Glutamatergic neuron (in vitro differentiated cells): ENCODE results near the gene ACVR2B. TPM values are rescaled to one million over a fixed set of nuclear protein-coding genes. Genes with fewer than 3 reads are reported as not detected.

Experiments
- DNase-seq: peaks from one replicate; pipeline ENCODE4 v3.0.0; 2022
- H3K27ac Mint-ChIP-seq: one replicate; pipeline ENCODE4 v1.8.0; 2020; ENCODE audit warnings: mild to moderate bottlenecking, mixed read lengths, inconsistent platforms; ENCODE audit not compliant: unreplicated experiment
- H3K27me3 Mint-ChIP-seq: one replicate; pipeline ENCODE4 v1.8.0; 2020; ENCODE audit warnings: mild to moderate bottlenecking, moderate library complexity, mixed read lengths, inconsistent platforms; ENCODE audit not compliant: unreplicated experiment
- H3K36me3 Mint-ChIP-seq: one replicate; pipeline ENCODE4 v1.8.0; 2020; ENCODE audit warnings: mild to moderate bottlenecking, mixed read lengths, inconsistent platforms; ENCODE audit not compliant: unreplicated experiment
- H3K4me1 Mint-ChIP-seq: one replicate; pipeline ENCODE4 v1.8.0; 2020; ENCODE audit warnings: mild to moderate bottlenecking, low read depth, mixed read lengths, inconsistent platforms; ENCODE audit not compliant: unreplicated experiment
- H3K4me3 Mint-ChIP-seq: one replicate; pipeline ENCODE4 v1.8.0; 2020; ENCODE audit warnings: mild to moderate bottlenecking, mixed read lengths, inconsistent platforms; ENCODE audit not compliant: unreplicated experiment
- H3K9me3 Mint-ChIP-seq: one replicate; pipeline ENCODE4 v1.8.0; 2020; ENCODE audit warnings: mild to moderate bottlenecking, moderate library complexity, mixed read lengths, inconsistent platforms; ENCODE audit not compliant: unreplicated experiment
- total RNA-seq: library from RNA; stranded (reverse); fragmentation: NEBNext Ultra II Directional; extraction: Animal tissue kit (Norgen Biotek cat#: 25700); gene quantifications from one replicate; pipeline ENCODE4 v1.2.1, GENCODE V29; 2021; ENCODE audit not compliant: unreplicated experiment
- TF ChIP-seq, protein P1 (sequence below): fragments of 200-600 bp; sonication (generic); IDR thresholded peaks from one replicate; pipeline ENCODE4 v1.5.0; 2021; ENCODE audit not compliant: partially characterized antibody, unreplicated experiment

The ACVR2B gene
- total RNA-seq, 1 donor from 2014 or later: 122 TPM

DNA sequence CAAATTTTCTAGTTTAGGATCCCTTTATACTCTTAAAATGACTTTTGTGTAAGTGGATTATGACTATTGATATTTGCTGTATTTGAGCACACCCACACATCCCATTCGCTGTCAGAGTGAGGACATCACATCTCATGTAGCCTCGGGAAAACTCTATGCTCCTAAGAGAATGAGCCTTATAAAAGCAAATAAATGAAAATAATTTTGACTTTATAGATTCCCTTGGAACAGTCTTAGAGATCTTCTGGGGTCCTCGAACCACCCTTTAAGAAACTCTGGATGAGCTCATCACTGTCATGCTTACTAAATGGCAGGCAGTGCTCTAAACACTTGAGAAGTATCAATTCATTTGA is 26.4 kb downstream of the ACVR2B start:
- TF ChIP-seq, protein P1, sequence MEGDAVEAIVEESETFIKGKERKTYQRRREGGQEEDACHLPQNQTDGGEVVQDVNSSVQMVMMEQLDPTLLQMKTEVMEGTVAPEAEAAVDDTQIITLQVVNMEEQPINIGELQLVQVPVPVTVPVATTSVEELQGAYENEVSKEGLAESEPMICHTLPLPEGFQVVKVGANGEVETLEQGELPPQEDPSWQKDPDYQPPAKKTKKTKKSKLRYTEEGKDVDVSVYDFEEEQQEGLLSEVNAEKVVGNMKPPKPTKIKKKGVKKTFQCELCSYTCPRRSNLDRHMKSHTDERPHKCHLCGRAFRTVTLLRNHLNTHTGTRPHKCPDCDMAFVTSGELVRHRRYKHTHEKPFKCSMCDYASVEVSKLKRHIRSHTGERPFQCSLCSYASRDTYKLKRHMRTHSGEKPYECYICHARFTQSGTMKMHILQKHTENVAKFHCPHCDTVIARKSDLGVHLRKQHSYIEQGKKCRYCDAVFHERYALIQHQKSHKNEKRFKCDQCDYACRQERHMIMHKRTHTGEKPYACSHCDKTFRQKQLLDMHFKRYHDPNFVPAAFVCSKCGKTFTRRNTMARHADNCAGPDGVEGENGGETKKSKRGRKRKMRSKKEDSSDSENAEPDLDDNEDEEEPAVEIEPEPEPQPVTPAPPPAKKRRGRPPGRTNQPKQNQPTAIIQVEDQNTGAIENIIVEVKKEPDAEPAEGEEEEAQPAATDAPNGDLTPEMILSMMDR: peak; percentile 27
- no peak overlapping the region for H3K27ac Mint-ChIP-seq
- no peaks in the 10 kb centered on the region for H3K27me3 Mint-ChIP-seq
- DNase-seq: no peak
- peaks cover 13% of the 10 kb centered on the region for H3K4me1 Mint-ChIP-seq
- no peak overlapping the region for H3K4me3 Mint-ChIP-seq
- no peaks in the 10 kb centered on the region for H3K9me3 Mint-ChIP-seq
- H3K36me3 Mint-ChIP-seq: peaks cover 4% of the 10 kb centered on the region

DNA sequence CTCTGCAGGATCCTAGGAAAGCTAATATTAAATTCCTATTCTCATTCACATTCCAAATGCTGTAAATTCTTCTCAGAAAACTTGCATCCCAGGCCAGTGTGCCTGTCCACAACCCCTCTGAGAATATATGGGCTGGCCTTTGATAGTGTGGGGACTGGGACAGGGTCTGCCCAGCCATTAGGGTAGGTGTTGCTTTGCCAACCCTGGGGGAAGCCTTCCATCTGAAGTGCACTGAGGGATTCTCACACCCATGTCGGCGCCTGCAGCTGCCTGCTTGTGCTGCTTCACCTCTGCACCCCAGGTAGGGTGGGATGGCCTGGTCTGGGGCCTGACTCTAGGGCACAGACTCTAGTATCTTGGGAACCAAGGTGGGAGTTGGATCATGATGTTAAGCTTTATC is 27.2 kb downstream of the ACVR2B start:
- TF ChIP-seq, protein P1: no peak
- peaks cover 8% of the 10 kb centered on the region for H3K4me1 Mint-ChIP-seq
- no peaks in the 10 kb centered on the region for H3K9me3 Mint-ChIP-seq
- H3K36me3 Mint-ChIP-seq: peaks cover 5% of the 10 kb centered on the region
- no peak overlapping the region for H3K27ac Mint-ChIP-seq
- H3K4me3 Mint-ChIP-seq: no peak overlapping the region
- DNase-seq: no peak
- no peaks in the 10 kb centered on the region for H3K27me3 Mint-ChIP-seq

DNA sequence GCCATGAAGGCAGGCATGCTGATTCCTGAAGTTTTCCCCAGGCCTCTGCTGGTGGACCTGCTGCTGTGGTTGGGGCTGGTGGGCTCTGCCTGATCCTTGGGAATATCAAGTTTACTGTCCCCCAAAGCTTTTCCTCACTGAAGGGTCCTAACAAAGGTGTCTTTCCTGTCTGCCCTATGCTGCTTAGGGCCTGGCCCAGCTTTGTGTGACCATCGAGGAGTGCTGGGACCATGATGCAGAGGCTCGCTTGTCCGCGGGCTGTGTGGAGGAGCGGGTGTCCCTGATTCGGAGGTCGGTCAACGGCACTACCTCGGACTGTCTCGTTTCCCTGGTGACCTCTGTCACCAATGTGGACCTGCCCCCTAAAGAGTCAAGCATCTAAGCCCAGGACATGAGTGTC is 29.3 kb downstream of the ACVR2B start:
- Mint-ChIP-seq H3K36me3 (peaks cover 5% of the 10 kb centered on the region), H3K9me3 (no peaks in the 10 kb centered on the region), H3K4me1 (no peaks in the 10 kb centered on the region), H3K27me3 (no peaks in the 10 kb centered on the region), H3K27ac (peak overlapping the region; percentile 25), H3K4me3 (no peak overlapping the region)
- TF ChIP-seq, protein P1: no peak
- no peak for DNase-seq

DNA sequence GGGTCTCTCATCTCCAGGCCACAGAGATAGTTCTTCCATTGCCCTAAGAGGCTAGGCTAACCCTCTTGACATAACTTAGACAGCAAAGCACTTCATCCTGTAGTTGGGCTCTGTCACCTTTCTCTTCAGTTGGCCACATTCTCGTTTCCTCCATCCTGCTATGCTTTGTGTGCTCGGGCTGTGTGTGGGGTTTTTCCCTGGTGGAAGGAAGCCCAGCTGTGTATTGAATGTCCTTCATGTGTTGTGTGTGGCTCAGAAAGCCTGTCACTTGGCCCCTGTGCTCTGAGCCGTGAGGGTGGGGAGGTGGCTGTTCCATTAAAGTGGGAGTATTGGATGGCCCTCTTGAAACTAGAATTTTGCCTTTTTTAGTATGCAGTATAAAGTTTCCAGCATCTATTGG is 33.6 kb downstream of the ACVR2B start:
- Mint-ChIP-seq H3K27ac (no peak overlapping the region), H3K36me3 (peaks cover 5% of the 10 kb centered on the region), H3K4me3 (no peak overlapping the region)

DNA sequence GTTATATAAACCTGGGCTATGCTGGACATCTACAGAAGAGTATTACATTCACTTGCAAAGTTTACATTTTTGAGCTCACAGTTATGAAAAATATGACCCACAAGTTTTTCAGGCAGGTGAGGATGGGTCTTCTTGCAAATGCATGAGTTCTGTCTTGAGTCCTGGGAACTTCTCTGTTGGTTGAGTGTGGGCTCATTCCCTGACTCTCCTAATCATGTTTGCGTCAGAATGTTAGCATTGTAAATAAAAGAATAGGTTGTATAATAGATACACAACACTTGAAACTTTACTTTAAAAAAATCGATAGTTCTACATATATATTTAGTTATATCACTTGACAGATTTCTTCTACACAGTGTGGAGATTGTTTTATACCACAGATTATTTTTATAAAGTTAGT is 35.3 kb downstream of the ACVR2B start:
- Mint-ChIP-seq H3K27me3 (no peaks in the 10 kb centered on the region), H3K4me1 (peaks cover 7% of the 10 kb centered on the region), H3K27ac (no peak overlapping the region), H3K4me3 (no peak overlapping the region), H3K9me3 (no peaks in the 10 kb centered on the region), H3K36me3 (peaks cover 5% of the 10 kb centered on the region)
- TF ChIP-seq, protein P1: no peak
- no peak for DNase-seq

More for the DNA sequence above, 33.6 kb downstream of the ACVR2B start:
- no peaks in the 10 kb centered on the region for H3K9me3 Mint-ChIP-seq
- DNase-seq: no peak
- no peaks in the 10 kb centered on the region for H3K27me3 Mint-ChIP-seq
- peaks cover 7% of the 10 kb centered on the region for H3K4me1 Mint-ChIP-seq
- TF ChIP-seq, protein P1: no peak
